Spleen (tissue), 11 donors: ENCODE data around the gene ZNF605. TPM values are rescaled to one million over a fixed set of nuclear protein-coding genes. Genes with fewer than 3 reads are reported as not detected.
A peak's percentile ranks its signal among the peaks of the same experiment; 100 is the strongest.
"Not testable (repeated sequence)": the region's sequence is repeated elsewhere in the genome, so short reads cannot be mapped to it uniquely, and the experiment has no call there.

Experiments used
- DNase-seq: peaks from one replicate; pipeline ENCODE4 v3.0.0-alpha.2; 2020
- H3K27ac ChIP-seq, 8 donors: fragments of 200-600 bp; sonication (generic) in 7 of 8; 1 replicate in 4 of 8; 2 replicates in 4 of 8; pipeline versions ENCODE4 v1.5.0 to v1.8.0; 2016 to 2021; ENCODE audit warnings: inconsistent platforms in 4 of 8, mild to moderate bottlenecking in 4 of 8, moderate library complexity in 1 of 8
- H3K27me3 ChIP-seq, 7 donors: fragments of 200-600 bp; sonication (generic) in 6 of 7; replicated peaks in 1 of 7; 1 replicate in 4 of 7; 2 replicates in 3 of 7; pipeline versions ENCODE4 v1.5.0 to v1.8.0; 2016 to 2021; ENCODE audit warnings: inconsistent platforms in 3 of 7, mild to moderate bottlenecking in 1 of 7
- H3K36me3 ChIP-seq, 6 donors: fragments of 200-600 bp; sonication (generic) in 5 of 6; 1 replicate in 4 of 6; 2 replicates in 2 of 6; pipeline versions ENCODE4 v1.5.0 to v1.8.0; 2016 to 2021; ENCODE audit warnings: inconsistent platforms in 2 of 6
- H3K4me1 ChIP-seq, 6 donors: fragments of 200-600 bp; sonication (generic) in 5 of 6; 1 replicate in 3 of 6; 2 replicates in 3 of 6; pipeline versions ENCODE4 v1.5.0 to v1.8.0; 2016 to 2021; ENCODE audit warnings: inconsistent platforms in 3 of 6
- H3K4me3 ChIP-seq, 8 donors: fragments of 200-600 bp; sonication (generic) in 7 of 8; 1 replicate in 4 of 8; 2 replicates in 4 of 8; pipeline versions ENCODE4 v1.5.0 to v1.8.0; 2016 to 2021; ENCODE audit warnings: inconsistent platforms in 4 of 8, mild to moderate bottlenecking in 4 of 8, moderate library complexity in 2 of 8
- H3K9me3 ChIP-seq, 8 donors: fragments of 200-600 bp; sonication (generic) in 7 of 8; 1 replicate in 4 of 8; 2 replicates in 4 of 8; pipeline versions ENCODE4 v1.5.0 to v1.8.0; 2016 to 2021; ENCODE audit warnings: inconsistent platforms in 4 of 8
- CTCF ChIP-seq, 11 experiments: fragments of 200-600 bp in 7 of 11; fragments of 450-650 bp in 4 of 11; sonication (generic) in 4 of 11; IDR thresholded peaks in 8 of 11; conservative IDR thresholded peaks in 3 of 11; 1 replicate in 7 of 11; 2 replicates in 4 of 11; pipeline versions ENCODE4 v1.4.0 to v1.8.0; 2016 to 2021; ENCODE audit warnings: antibody characterized with exemption in 11 of 11, inconsistent platforms in 4 of 11, mild to moderate bottlenecking in 1 of 11
- POLR2A ChIP-seq, 3 donors: fragments of 450-650 bp; IDR thresholded peaks; one replicate each; pipeline ENCODE4 v1.5.1; 2017; ENCODE audit warnings: antibody characterized with exemption in 3 of 3, mild to moderate bottlenecking in 1 of 3
- POLR2AphosphoS5 ChIP-seq, 3 donors: sonication (generic); formaldehyde crosslinking; IDR thresholded peaks; one replicate each; pipeline ENCODE4 v1.5.1; 2017; ENCODE audit warnings: antibody characterized with exemption in 3 of 3
- WGBS, 5 donors: extraction: QIAGEN DNeasy Blood & Tissue Kit in 3 of 5; methylation state at CpG; one replicate each; pipeline versions ENCODE4 v1.1.5 to v1.1.7; 2013 to 2018; 5-methylcytosine and 5-hydroxymethylcytosine counted together
- intact Hi-C: fragments of 100-400 bp; cut with DNase I; formaldehyde crosslinking; loops from one replicate; pipeline ENCODE4 v1.15.0; 2023; ENCODE audit warnings: low total_unique reads
- polyA plus RNA-seq, 3 donors: library from polyadenylated mRNA; stranded (reverse); fragments of 200-250 nt; gene quantifications; one replicate each; pipeline ENCODE4 v1.2.1, GENCODE V29; 2013
- total RNA-seq, 7 donors: library from RNA; depleted of rRNA in 3 of 7; stranded (reverse); fragments of >200 nt in 3 of 7; fragmentation: NEBNext Ultra II Directional in 4 of 7; extraction: Animal tissue kit (Norgen Biotek cat#: 25700) in 4 of 7; gene quantifications; one replicate each; pipeline versions ENCODE4 v1.1.0 to v1.2.1, GENCODE V29; 2016 to 2021
- donor health status: healthy with polysubstance abuse.
- donor health status: DM: no; HTN: no; CAD: no; lungs with moderate emphysema.
- donor health status: DM: no; HTN: no; CAD: no.
- donor health status: Bipolar disorder and iron deficiency.
- donor health status: healthy.
- donor health status: DM: no; HTN: no; CAD: no.
- donor health status: DM: yes; HTN: yes; CAD: no.

ZNF605 gene
- total and polyA plus RNA-seq, 10 donors = 1.6 to 18.9 (median 12.2) TPM

GRCh38 chr12:132986001-132986884 lies 30.1 kb upstream of the ZNF605 start, which contains the start of gene ZNF26:
Gene ZNF26, plus strand, starts transcription at chr12:132986367. Its CDS starts 474 bp downstream, at chr12:132986841.
- peaks cover 9 to 29% (median 23%) of the 10 kb centered on the region in 6 donors for H3K4me1 ChIP-seq
- H3K27ac ChIP-seq = peak within 1 kb of the TSS; percentile 78 to 91 (median 88)
- DNase-seq = peak; percentile 97
- peak within 1 kb of the TSS; percentile 80 to 99 (median 97) for H3K4me3 ChIP-seq
- intact Hi-C loops = no loop called here
- 0 to 1% (median 1%) methylated on average over 49 to 76 of the region's 76 CpGs for WGBS, 5 donors
- no peaks in the 10 kb centered on the region for H3K27me3 ChIP-seq
- H3K36me3 ChIP-seq = peaks cover 0 to 38% (median 15%) of the 10 kb centered on the region in 6 donors
- peaks cover 9 to 39% (median 31%) of the 10 kb centered on the region in 8 donors for H3K9me3 ChIP-seq
- TF ChIP-seq CTCF (IDR thresholded peaks at IDR 0.05 in 8 of 11, conservative IDR thresholded peaks at IDR 0.05 in 3 of 11) = peak in 2 of 11 experiments; percentile 17 to 19
- peak; percentile 95 to 97 (median 96) for TF ChIP-seq POLR2AphosphoS5 (IDR thresholded peaks at IDR 0.05)
- peak; percentile 21 to 69 (median 68) for TF ChIP-seq POLR2A (IDR thresholded peaks at IDR 0.05)

GRCh38 chr12:132976870-132977269 lies 20.8 kb upstream of the ZNF605 start:
- H3K4me3 ChIP-seq, DNase-seq, H3K27me3 ChIP-seq, H3K36me3 ChIP-seq, H3K27ac ChIP-seq, H3K4me1 ChIP-seq, intact Hi-C loops: not testable (repeated sequence)
- 30 to 52% (median 35%) methylated on average over 11 to 13 of the region's 13 CpGs for WGBS, 5 donors
- peak in 7 of 11 experiments; percentile 6 to 58 (median 42) for TF ChIP-seq CTCF (IDR thresholded peaks at IDR 0.05 in 8 of 11, conservative IDR thresholded peaks at IDR 0.05 in 3 of 11)
- H3K9me3 ChIP-seq = peaks cover 0 to 89% (median 46%) of the 10 kb centered on the region in 8 donors

GRCh38 chr12:132972374-132972773 lies 16.3 kb upstream of the ZNF605 start:
- intact Hi-C loops = no loop called here
- Histone ChIP-seq H3K9me3 (peaks cover 0 to 100% (median 68%) of the 10 kb centered on the region in 8 donors), H3K4me3 (no peak overlapping the region), H3K4me1 (no peaks in the 10 kb centered on the region), H3K36me3 (peaks cover 0 to 12% (median 0%) of the 10 kb centered on the region in 6 donors), H3K27me3 (no peaks in the 10 kb centered on the region), H3K27ac (no peak overlapping the region)
- TF ChIP-seq POLR2A (IDR thresholded peaks at IDR 0.05) (no peak), POLR2AphosphoS5 (IDR thresholded peaks at IDR 0.05) (no peak), CTCF (IDR thresholded peaks at IDR 0.05 in 8 of 11, conservative IDR thresholded peaks at IDR 0.05 in 3 of 11) (no peak)
- WGBS, 5 donors = 61 to 77% (median 73%) methylated on average over 1 of the region's 1 CpG
- no peak for DNase-seq

- no peak overlapping the region for H3K27ac ChIP-seq
- WGBS, 5 donors = 92 to 97% (median 93%) methylated on average over 21 of the region's 21 CpGs
- intact Hi-C loops = no loop called here
- H3K27me3 ChIP-seq = no peaks in the 10 kb centered on the region
- no peak overlapping the region for H3K4me3 ChIP-seq
- DNase-seq = no peak
- H3K36me3 ChIP-seq = peaks cover 0 to 37% (median 2%) of the 10 kb centered on the region in 6 donors
- TF ChIP-seq CTCF (IDR thresholded peaks at IDR 0.05 in 8 of 11, conservative IDR thresholded peaks at IDR 0.05 in 3 of 11) (no peak), POLR2AphosphoS5 (IDR thresholded peaks at IDR 0.05) (peak in 2 of 3 donors; percentile 12 to 18)
- H3K9me3 ChIP-seq = peaks cover 0 to 98% (median 76%) of the 10 kb centered on the region in 8 donors
- H3K4me1 ChIP-seq = peaks cover 0 to 3% (median 0%) of the 10 kb centered on the region in 6 donors
Observed at GRCh38 chr12:132967736-132968135, 11.6 kb upstream of the ZNF605 start.
